ENCODE results near the gene SIRPA.
A peak's percentile ranks its signal among the peaks of the same experiment; 100 is the strongest.

Gene SIRPA

GRCh38 chr20:1894951-1895673 is at the start of gene SIRPA:
SIRPA (plus strand) TSS chr20:1895407; CDS start chr20:1895448, 41 bp downstream.
- DNase-seq = peak; percentile 50

DNA sequence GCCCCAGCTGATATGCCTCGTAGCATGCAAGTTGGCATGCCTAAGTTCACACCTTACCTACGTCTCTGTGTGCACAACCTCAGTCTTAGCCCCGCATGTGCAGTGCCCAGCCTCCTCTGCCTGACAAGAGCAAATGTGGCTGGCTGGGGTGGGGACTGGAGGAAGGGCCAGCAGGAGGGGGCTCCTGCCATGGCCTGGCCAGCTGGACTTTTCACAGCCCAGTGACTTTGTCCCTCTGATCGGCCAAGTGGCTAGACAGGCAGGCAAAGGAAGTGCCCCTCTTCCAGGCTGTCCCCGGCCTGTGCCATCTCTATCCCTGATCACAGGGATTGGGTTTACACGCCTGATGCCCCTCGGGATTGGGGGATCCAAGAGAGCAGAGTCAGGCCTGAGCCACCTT is 49.5 kb upstream of the SIRPA start:
- no peak for DNase-seq

DNA sequence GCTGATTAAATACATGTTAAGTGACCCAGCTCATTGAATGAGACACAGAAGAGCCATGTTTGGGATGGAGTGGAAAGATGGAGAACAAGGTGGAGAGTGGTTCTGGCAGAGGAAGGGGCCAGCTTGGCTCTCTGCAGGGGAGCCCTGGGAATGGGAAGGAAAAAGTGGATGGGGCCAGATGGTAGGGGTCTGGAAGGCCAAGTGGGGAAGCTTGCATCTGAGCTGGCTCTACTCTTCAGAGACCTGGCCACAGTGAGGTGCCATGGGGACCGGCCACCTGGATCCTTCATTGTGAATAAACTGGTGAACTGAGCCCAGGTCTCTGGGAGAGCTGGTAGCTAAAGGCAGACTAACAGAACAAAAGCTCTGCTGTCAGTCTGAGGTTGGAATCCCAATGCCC is 48.9 kb upstream of the SIRPA start:
- DNase-seq = no peak

DNA sequence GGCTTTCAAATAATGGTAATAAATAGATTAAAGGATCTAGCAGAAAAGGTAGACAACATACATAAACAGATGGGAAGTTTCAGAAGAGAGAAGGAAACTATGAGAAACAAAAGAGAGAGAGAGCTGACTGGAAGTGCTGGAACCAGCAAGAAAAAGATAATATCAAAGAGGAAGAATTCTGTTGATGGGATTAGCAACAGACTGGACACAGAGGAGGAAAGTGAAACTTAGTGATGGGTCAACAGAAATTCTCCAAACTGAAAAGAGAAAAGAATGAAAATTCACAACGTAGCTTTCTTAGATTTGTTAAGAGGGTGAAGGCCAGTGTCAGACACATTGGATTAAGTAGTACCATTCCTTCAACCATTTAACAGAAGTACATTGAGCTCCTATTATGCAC is 48.3 kb upstream of the SIRPA start:
- no peak for DNase-seq

DNA sequence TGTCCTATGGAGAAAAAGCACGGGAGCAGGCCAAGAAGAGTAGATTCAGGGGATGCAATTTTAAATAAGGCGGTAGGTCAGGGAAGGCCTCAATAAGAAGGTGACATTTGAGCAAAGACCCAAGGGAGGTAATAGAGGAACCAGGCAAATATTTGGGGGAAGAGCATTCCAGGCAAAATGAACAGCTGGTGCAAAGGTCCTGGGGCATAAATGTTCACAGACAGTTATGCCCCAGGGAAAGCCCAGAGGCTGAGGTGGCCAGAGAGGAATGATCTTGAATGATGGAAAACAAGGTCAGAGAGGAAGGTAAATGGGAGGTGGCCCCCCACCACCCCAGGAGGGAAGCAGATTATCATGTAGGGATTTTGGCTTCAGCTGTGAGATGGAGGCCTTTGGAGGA is 47.4 kb upstream of the SIRPA start:
- no peak for DNase-seq

- no peak for DNase-seq
Observed at GRCh38 chr20:1848373-1848772, 46.8 kb upstream of the SIRPA start.

GRCh38 chr20:1851396-1851795 is 43.8 kb upstream of the SIRPA start:
- DNase-seq = no peak

DNA sequence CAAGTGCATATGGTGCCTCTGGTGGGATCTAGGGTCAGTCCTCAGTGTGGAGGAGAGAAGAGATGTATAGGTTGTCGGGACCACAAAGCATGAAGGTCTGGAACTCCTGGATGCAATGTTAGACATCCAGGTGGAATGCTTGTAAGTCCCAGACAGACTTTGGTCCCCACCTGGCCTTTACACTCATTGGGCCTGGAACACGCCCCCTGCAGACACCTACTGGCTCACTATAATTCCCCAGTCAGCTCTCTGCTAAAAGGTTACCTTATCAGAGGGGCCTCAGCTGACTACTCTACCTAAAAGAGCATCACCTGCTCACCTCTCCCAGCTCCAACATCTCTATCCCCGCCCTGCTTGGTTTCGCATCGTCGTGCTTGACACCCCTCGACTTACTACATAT is 41.7 kb upstream of the SIRPA start:
- no peak for DNase-seq

DNA sequence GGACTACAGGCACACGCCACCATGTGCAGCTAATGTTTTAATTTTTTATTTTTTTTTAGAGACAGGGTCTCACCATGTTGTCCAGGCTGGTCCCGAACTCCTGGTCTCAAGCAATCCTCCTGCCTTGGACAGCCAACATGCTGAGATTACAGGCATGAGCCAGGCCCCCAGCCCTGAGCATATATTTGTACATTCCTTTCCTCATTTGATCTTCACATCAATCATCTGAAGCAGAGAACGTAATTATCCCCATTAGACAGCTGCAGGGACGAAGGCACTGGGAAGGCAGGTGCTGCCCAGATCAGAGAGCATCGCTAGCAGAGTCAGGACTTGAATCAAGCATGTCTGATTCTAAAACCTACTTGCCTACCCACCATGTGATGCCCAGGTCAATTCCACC is 41.0 kb upstream of the SIRPA start:
- DNase-seq = no peak

GRCh38 chr20:1855109-1855508 is 40.1 kb upstream of the SIRPA start:
- DNase-seq = no peak

DNA sequence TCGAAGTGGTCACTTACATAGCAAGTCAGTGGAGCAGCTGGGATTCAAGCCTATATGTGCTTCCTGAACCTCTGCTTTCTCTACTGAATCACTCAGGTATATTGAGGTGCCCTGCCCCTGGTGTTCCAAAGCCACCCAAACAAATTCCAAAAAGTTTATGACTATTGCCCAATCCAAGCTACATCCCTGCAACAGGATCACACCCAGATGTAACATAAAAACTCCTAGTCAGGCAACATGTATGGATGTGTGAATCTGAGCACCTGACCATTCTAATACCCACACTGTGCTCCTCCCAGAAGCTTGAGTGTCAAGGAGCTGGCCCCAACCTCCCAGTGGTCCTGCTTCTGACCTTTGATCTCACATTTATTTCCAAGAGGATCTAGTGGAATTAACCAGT is 39.5 kb upstream of the SIRPA start:
- no peak for DNase-seq

- no peak for DNase-seq
Observed at GRCh38 chr20:1856424-1856823, 38.8 kb upstream of the SIRPA start.

DNA sequence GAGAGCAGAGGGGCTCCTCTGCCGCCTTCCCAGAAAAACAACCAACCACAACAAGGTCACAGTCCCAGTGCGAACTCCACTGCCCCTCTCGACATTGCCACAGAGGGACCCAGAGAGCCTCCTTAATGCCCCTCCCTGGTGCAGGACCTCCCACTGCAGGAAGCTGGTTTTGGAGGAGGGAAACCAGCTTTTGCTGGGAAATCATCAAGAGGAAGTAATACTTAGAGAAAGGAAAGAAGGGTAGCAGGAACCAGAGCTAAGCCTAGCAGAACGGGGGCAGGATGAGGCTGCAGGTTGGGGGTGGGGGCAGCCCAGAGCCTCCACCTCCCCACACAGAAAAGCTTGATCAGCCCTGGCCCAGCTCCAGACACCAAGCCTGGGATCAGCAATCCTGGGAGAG is 37.7 kb upstream of the SIRPA start:
- no peak for DNase-seq

DNA sequence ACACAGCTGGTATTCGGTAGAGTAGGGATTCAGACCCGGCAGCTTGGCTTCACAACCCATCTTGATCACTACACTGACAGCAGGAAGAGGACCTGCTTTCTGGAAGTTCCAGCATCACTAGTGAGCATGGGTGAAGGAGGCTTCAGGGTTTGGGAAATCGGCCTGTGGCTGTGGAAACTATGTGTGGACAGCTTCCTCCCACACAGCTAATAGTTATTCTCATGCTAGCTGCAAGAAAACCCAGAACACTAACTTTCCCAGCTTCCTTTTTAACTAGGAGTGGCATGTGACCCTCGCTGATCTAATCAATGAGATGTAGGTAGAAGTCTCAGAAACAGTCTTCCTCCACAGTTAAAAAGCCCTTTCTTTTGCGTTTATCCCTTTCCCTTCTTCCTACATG is 36.3 kb upstream of the SIRPA start:
- DNase-seq = no peak

- DNase-seq = no peak
Observed at GRCh38 chr20:1860446-1860845, 34.8 kb upstream of the SIRPA start.

DNA sequence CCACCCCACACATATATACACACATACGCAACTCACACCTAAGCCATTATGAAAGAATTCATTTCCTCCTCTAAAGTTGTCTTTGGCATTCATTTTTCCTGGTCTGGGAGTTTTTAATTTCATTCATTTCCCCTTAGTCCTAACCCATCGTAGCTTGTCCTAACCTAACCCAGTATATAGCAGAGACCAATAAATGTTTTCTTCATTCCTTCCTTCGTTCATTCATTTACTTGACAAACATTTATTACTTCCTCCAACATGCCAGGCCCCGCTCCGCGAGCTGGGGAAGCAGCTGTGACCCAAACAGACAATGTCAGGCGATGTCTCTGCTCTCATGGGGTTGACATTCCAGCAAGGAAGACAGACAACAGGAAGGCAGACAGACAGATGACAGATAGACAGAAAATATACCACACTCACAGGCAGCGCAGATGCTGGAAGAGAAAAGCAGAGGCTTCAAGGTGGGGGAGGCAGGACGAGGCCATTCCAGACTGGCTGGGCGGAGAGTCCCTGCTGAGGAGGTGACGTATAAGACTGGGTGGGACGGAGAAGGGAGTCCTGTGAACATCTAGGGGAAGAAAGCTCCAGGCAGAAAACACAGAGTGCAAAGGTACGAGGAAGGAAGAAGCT is 33.7 kb upstream of the SIRPA start:
- no peak for DNase-seq

DNA sequence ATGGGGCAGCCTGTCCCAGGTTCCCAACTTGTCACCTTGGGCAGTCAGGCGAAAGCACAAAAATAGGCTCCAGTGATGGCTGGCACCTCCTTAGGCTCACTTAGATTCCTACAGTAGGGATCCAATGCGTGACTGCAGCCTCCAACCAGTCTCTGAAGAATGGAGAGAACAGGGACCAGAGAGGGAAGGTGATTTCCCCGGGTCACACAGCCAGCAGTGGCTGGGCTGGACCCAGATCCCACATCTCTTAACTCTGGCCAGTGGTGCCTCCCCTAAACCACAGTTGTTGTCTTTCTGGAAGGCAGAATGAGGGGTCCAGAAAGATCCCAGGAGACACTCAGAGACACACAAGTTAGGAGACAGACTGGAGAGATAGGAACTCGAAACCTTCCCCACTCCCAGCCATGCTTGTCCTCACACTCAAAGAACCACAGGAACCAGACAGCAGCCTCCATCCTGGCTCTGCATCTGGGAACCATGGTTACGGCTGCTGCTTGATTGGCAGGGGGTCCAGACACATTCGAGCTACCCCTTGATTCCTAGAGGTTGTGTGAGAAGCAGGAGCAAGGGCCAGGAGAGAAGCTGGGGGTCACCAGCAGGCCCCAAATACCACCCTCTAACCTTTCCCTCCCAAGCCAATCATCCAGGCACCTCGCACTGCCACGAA is 33.1 kb upstream of the SIRPA start:
- no peak for DNase-seq

DNA sequence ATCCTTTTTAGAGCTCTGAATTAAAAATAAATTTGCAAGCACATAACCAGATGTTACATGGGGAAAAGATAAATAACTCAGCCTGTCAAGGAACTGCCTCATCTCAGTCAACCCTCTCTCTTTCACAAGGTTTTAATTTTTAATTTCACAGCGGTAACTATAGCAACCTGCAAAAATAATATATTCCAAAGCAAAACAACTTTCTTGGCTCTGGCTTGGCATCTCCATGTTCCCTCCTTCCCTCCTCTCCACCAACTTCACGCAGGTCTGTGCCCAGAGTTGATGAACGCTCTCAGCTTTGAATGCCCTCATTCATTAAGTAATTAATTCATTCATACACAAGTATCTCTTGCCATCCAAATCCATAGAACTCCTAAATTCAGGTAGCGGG is 32.5 kb upstream of the SIRPA start:
- no peak for DNase-seq

GRCh38 chr20:1863296-1863695 is 31.9 kb upstream of the SIRPA start:
- DNase-seq = no peak

- DNase-seq = no peak
Observed at GRCh38 chr20:1866834-1867233, 28.4 kb upstream of the SIRPA start.

- no peak for DNase-seq
Observed at GRCh38 chr20:1867495-1868260, 27.5 kb upstream of the SIRPA start.

DNA sequence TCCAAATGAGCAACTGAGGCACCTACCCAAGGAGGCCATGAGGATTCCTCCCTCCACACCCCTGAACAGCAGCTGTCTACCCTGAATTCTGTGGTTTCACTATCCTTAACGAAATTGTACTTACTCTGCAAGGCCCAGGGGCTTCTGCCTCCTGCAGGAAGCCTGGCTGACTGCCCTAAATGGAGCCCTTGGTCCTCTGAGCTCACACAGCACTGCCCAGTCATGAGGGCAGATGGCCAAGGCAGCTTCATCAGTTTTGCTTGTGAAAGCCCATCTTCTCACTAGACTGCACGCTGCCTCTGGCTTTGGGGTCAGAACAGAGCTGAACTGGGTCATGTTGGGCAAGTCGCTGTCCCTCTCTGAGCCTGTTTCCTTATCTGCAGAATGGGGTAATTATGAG is 26.4 kb upstream of the SIRPA start:
- no peak for DNase-seq

DNA sequence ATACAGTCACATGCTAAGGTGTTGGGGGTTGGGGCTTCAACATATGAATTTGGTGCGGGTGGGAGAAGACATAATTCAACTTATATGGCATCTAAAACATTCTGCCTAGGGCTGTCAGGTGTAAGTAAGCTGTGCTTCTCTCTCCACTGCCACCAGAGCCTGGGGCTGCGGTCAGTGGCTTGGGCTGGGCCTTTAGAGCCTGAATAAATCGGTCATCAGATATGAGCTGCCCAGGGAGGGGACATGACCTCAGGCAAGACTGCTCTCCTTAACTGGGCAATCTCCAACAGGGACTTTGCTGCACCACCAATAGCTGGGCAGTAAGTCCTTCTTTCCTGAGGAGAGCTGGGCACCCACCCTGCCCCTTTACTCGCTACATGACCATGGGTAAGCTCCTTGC is 24.9 kb upstream of the SIRPA start:
- no peak for DNase-seq

Data from NCI-H1092 (cell line).